Keratinocyte (primary cell): ENCODE results near the gene BLACAT1. TPM values are rescaled to one million over a fixed set of nuclear protein-coding genes. Genes with fewer than 3 reads are reported as not detected.
A peak's percentile ranks its signal among the peaks of the same experiment; 100 is the strongest.

Source experiments
- DNase-seq: peaks from one replicate; pipeline ENCODE4 v3.0.0-alpha.2; 2011; ENCODE audit warnings: low read depth, missing footprints, low spot score
- FAIRE-seq: peaks from 2 replicates; lab custom pipeline; 2011; peaks lifted over from hg19 to GRCh38; lab: Jason Lieb, UNC
- H2AFZ ChIP-seq: 2 replicates; pipeline ENCODE4 v1.6.0; 2012; ENCODE audit warnings: low read length, control low read depth, inconsistent platforms; ENCODE audit not compliant: control insufficient read depth
- H3K27ac ChIP-seq: 2 replicates; pipeline ENCODE4 v1.5.1; 2011; ENCODE audit warnings: low read length; ENCODE audit not compliant: control insufficient read depth, insufficient read depth
- H3K27me3 ChIP-seq: 3 replicates; pipeline ENCODE4 v1.6.0; 2011; ENCODE audit warnings: low read length; ENCODE audit not compliant: control insufficient read depth, insufficient read depth; ENCODE audit errors: extremely low read depth
- H3K36me3 ChIP-seq, 2 experiments: 2 replicates in 1 of 2; 3 replicates in 1 of 2; pipeline ENCODE4 v1.5.1; 2011; ENCODE audit warnings: low read length in 2 of 2, mild to moderate bottlenecking in 1 of 2; ENCODE audit not compliant: control insufficient read depth in 2 of 2, insufficient read depth in 2 of 2; ENCODE audit errors: extremely low read depth in 1 of 2
- H3K4me1 ChIP-seq: 3 replicates; pipeline ENCODE4 v1.5.1; 2011; ENCODE audit warnings: low read length; ENCODE audit not compliant: control insufficient read depth, insufficient read depth; ENCODE audit errors: extremely low read depth
- H3K4me2 ChIP-seq: 3 replicates; pipeline ENCODE4 v1.6.0; 2011; ENCODE audit warnings: low read depth, low read length; ENCODE audit not compliant: control insufficient read depth, insufficient read depth; ENCODE audit errors: extremely low read depth
- H3K4me3 ChIP-seq, 3 experiments: fragments of 200-600 bp in 1 of 3; sonication (generic) in 1 of 3; 2 replicates in 2 of 3; 3 replicates in 1 of 3; pipeline ENCODE4 v1.5.1; 2011 to 2016; ENCODE audit warnings: low read length in 3 of 3, mild to moderate bottlenecking in 3 of 3, control low read depth in 2 of 3, inconsistent platforms in 1 of 3, low read depth in 1 of 3, mixed read lengths in 1 of 3, mixed run types in 1 of 3, moderate library complexity in 1 of 3; ENCODE audit not compliant: control insufficient read depth in 2 of 3, insufficient read depth in 2 of 3; ENCODE audit errors: extremely low read depth in 1 of 3
- H3K79me2 ChIP-seq: 2 replicates; pipeline ENCODE4 v1.6.0; 2012; ENCODE audit warnings: low read length; ENCODE audit not compliant: control insufficient read depth, insufficient read depth
- H3K9ac ChIP-seq: 3 replicates; pipeline ENCODE4 v1.6.0; 2011; ENCODE audit warnings: low read length; ENCODE audit not compliant: control insufficient read depth, insufficient read depth; ENCODE audit errors: extremely low read depth
- H3K9me1 ChIP-seq: 3 replicates; pipeline ENCODE4 v1.6.0; 2011; ENCODE audit warnings: low read length; ENCODE audit not compliant: control insufficient read depth, insufficient read depth; ENCODE audit errors: extremely low read depth
- H3K9me3 ChIP-seq: 2 replicates; pipeline ENCODE4 v1.5.1; 2012; ENCODE audit warnings: low read depth, low read length; ENCODE audit not compliant: control insufficient read depth
- H4K20me1 ChIP-seq: 3 replicates; pipeline ENCODE4 v1.6.0; 2011; ENCODE audit warnings: low read length; ENCODE audit not compliant: control insufficient read depth, insufficient read depth; ENCODE audit errors: extremely low read depth
- CTCF ChIP-seq, 3 experiments: IDR thresholded peaks in 1 of 3; conservative IDR thresholded peaks in 1 of 3; optimal IDR thresholded peaks in 1 of 3; 2 replicates in 2 of 3; 3 replicates in 1 of 3; pipeline versions ENCODE3 to v1.5.1; 2011; ENCODE audit warnings: low read length in 3 of 3, mild to moderate bottlenecking in 3 of 3, moderate library complexity in 2 of 3, control low read depth in 1 of 3, inconsistent platforms in 1 of 3; ENCODE audit not compliant: insufficient read depth in 2 of 3; ENCODE audit errors: extremely low read depth in 1 of 3
- EZH2 ChIP-seq: IDR thresholded peaks from one replicate; pipeline ENCODE4 v1.6.1; 2012; ENCODE audit warnings: inconsistent platforms, mild to moderate bottlenecking, low read length, moderate library complexity
- dilution Hi-C: fragments of 300-500 bp; cut with MboI; formaldehyde crosslinking; loops from one replicate; pipeline ENCODE4 v1.7.0; 2020; ENCODE audit warnings: low sequenced_read_pairs; ENCODE audit not compliant: extremely low pct_ligation_motif_present
- polyA plus RNA-seq, 5 experiments: library from polyadenylated mRNA; depleted of rRNA in 3 of 5; stranded (reverse) in 3 of 5; stranded (forward) in 1 of 5; unstranded in 1 of 5; fragments of >200 nt; gene quantifications; 1 replicate in 1 of 5; 2 replicates in 3 of 5; 3 replicates in 1 of 5; pipeline versions ENCODE4 v1.2.1 to v1.2.3, GENCODE V29; 2011 to 2012; ENCODE audit warnings: missing spikeins in 2 of 5, low read depth in 1 of 5, low replicate concordance in 1 of 5

The BLACAT1 gene
- polyA plus RNA-seq, 1 donor (not counting 4 experiments of a cell fraction or from before 2014, with no cell fraction given): 4.0 TPM

GRCh38 chr1:205449254-205449749, 6.5 kb downstream of the BLACAT1 start:
- Histone ChIP-seq H3K4me2 (peak overlapping the region; percentile 84), H3K79me2 (peaks cover 52% of the 10 kb centered on the region), H2AFZ (no peak overlapping the region), H4K20me1 (peaks cover 10% of the 10 kb centered on the region), H3K9me3 (no peaks in the 10 kb centered on the region), H3K4me3 (peak overlapping the region; percentile 74 to 88 (median 87)), H3K9ac (peak overlapping the region; percentile 97), H3K27me3 (no peaks in the 10 kb centered on the region), H3K36me3 (peaks cover 9 to 21% of the 10 kb centered on the region in 2 experiments), H3K27ac (peak overlapping the region; percentile 88), H3K4me1 (peaks cover 62% of the 10 kb centered on the region), H3K9me1 (no peaks in the 10 kb centered on the region)
- TF ChIP-seq CTCF (optimal IDR thresholded peaks at IDR 0.05 in 1 of 3, IDR thresholded peaks at IDR 0.05 in 1 of 3, conservative IDR thresholded peaks at IDR 0.05 in 1 of 3; ENCODE audit: extremely low read depth in 1 of 3, insufficient read depth in 2 of 3, low read length in 3 of 3) (no peak), EZH2 (no peak)
- FAIRE-seq: peak; percentile 26
- no peak for DNase-seq
- dilution Hi-C loops: no loop called here

- H2AFZ ChIP-seq: no peak overlapping the region
- dilution Hi-C loops: no loop called here
- H3K79me2 ChIP-seq: peaks cover 57% of the 10 kb centered on the region
- H3K4me3 ChIP-seq: peak overlapping the region; percentile 74 to 88 (median 87)
- no peaks in the 10 kb centered on the region for H3K9me3 ChIP-seq
- H3K9ac ChIP-seq: peak overlapping the region; percentile 97
- H3K4me2 ChIP-seq: peak overlapping the region; percentile 84
- H3K27ac ChIP-seq: peak overlapping the region; percentile 88
- TF ChIP-seq EZH2 (no peak), CTCF (optimal IDR thresholded peaks at IDR 0.05 in 1 of 3, IDR thresholded peaks at IDR 0.05 in 1 of 3, conservative IDR thresholded peaks at IDR 0.05 in 1 of 3; ENCODE audit: extremely low read depth in 1 of 3, insufficient read depth in 2 of 3, low read length in 3 of 3) (no peak)
- peak; percentile 73 for FAIRE-seq
- H3K27me3 ChIP-seq: no peaks in the 10 kb centered on the region
- H4K20me1 ChIP-seq: peaks cover 11% of the 10 kb centered on the region
- peaks cover 58% of the 10 kb centered on the region for H3K4me1 ChIP-seq
- H3K36me3 ChIP-seq: peaks cover 9 to 21% of the 10 kb centered on the region in 2 experiments
- DNase-seq: no peak
- no peaks in the 10 kb centered on the region for H3K9me1 ChIP-seq
Measured at GRCh38 chr1:205448540-205449253, 7.1 kb downstream of the BLACAT1 start.
